H1 (cell line): ENCODE results near the gene RPS5. TPM values are rescaled to one million over a fixed set of nuclear protein-coding genes. Genes with fewer than 3 reads are reported as not detected.

Experiments
- CTCF ChIA-PET: fragments of 300-600 bp; sonication (Branson Sonifier 250); formaldehyde crosslinking; loops from one replicate; lab custom pipeline; 2021; ENCODE audit not compliant: partially characterized antibody; lab: Charles Lee
- POLR2A ChIA-PET: fragments of 300-600 bp; sonication (Branson Sonifier 250); formaldehyde crosslinking; loops from one replicate; lab custom pipeline; 2021; ENCODE audit warnings: inconsistent platforms; ENCODE audit not compliant: partially characterized antibody; lab: Charles Lee
- DNase-seq, 2 experiments: peaks; one replicate each; pipeline versions ENCODE4 v3.0.0 to v3.0.0-alpha.2; 2010 to 2022; ENCODE audit warnings: low spot score in 2 of 2, low read depth in 1 of 2, mixed read lengths in 1 of 2
- FAIRE-seq: peaks from 2 replicates; lab custom pipeline; 2011; peaks lifted over from hg19 to GRCh38; lab: Jason Lieb, UNC
- H2AFZ ChIP-seq: 2 replicates; pipeline ENCODE4 v1.8.1; 2012; ENCODE audit warnings: low read length, inconsistent platforms
- H2AK5ac ChIP-seq: 2 replicates; pipeline ENCODE4 v1.6.1; 2013; ENCODE audit warnings: low read depth, low read length
- H2BK120ac ChIP-seq: replicated peaks from 2 replicates; pipeline ENCODE3; 2013; ENCODE audit warnings: low read depth, low read length, inconsistent platforms
- H2BK12ac ChIP-seq: 2 replicates; pipeline ENCODE4 v1.6.1; 2013; ENCODE audit warnings: low read depth, low read length
- H2BK15ac ChIP-seq: 2 replicates; pipeline ENCODE4 v1.6.1; 2013; ENCODE audit warnings: low read length
- H2BK20ac ChIP-seq: 2 replicates; pipeline ENCODE4 v1.6.1; 2013; ENCODE audit warnings: low read length
- H2BK5ac ChIP-seq: 2 replicates; pipeline ENCODE4 v1.6.1; 2013; ENCODE audit warnings: low read depth, low read length
- H3K14ac ChIP-seq: 2 replicates; pipeline ENCODE4 v1.6.1; 2013; ENCODE audit warnings: inconsistent platforms; ENCODE audit not compliant: insufficient read length
- H3K18ac ChIP-seq: 2 replicates; pipeline ENCODE4 v1.6.1; 2013; ENCODE audit warnings: low read length; ENCODE audit errors: extremely low read depth
- H3K23ac ChIP-seq: 2 replicates; pipeline ENCODE4 v1.6.1; 2013; ENCODE audit warnings: inconsistent platforms; ENCODE audit not compliant: insufficient read length
- H3K23me2 ChIP-seq: 2 replicates; pipeline ENCODE4 v1.6.1; 2013; ENCODE audit warnings: low read depth, low read length
- H3K27ac ChIP-seq: 2 replicates; pipeline ENCODE4 v1.6.1; 2011; ENCODE audit warnings: low read depth, low read length, inconsistent platforms
- H3K27me3 ChIP-seq, 4 experiments: replicated peaks in 1 of 4; 1 replicate in 1 of 4; 2 replicates in 3 of 4; pipeline versions ENCODE4 v1.6.1 to v1.8.1; 2011 to 2013; ENCODE audit warnings: low read length in 3 of 4, mild to moderate bottlenecking in 3 of 4, inconsistent platforms in 2 of 4, mixed read lengths in 2 of 4, moderate library complexity in 1 of 4; ENCODE audit not compliant: control insufficient read depth in 3 of 4, insufficient read depth in 3 of 4; ENCODE audit errors: extremely low read depth in 1 of 4
- H3K36me3 ChIP-seq, 4 experiments: 2 replicates each; pipeline versions ENCODE4 v1.6.1 to v1.8.1; 2011 to 2013; ENCODE audit warnings: mild to moderate bottlenecking in 4 of 4, low read length in 3 of 4, moderate library complexity in 2 of 4, control low read depth in 1 of 4, inconsistent platforms in 1 of 4; ENCODE audit not compliant: insufficient read depth in 4 of 4, control insufficient read depth in 2 of 4
- H3K4ac ChIP-seq: replicated peaks from 2 replicates; pipeline ENCODE3; 2013; ENCODE audit warnings: low read length, low read depth, mixed read lengths, inconsistent platforms; ENCODE audit not compliant: insufficient read length
- H3K4me1 ChIP-seq, 4 experiments: replicated peaks in 1 of 4; 1 replicate in 1 of 4; 2 replicates in 3 of 4; pipeline versions ENCODE4 v1.6.1 to v1.8.1; 2011 to 2013; ENCODE audit warnings: low read length in 3 of 4, inconsistent platforms in 2 of 4, mixed read lengths in 1 of 4; ENCODE audit not compliant: insufficient read depth in 4 of 4, control insufficient read depth in 3 of 4
- H3K4me2 ChIP-seq, 2 experiments: 2 replicates each; pipeline versions ENCODE4 v1.6.1 to v1.8.1; 2011 to 2013; ENCODE audit warnings: low read depth in 2 of 2, low read length in 2 of 2, control low read depth in 1 of 2, inconsistent platforms in 1 of 2, mild to moderate bottlenecking in 1 of 2; ENCODE audit not compliant: insufficient read depth in 1 of 2
- H3K4me3 ChIP-seq, 4 experiments: fragments of 200-600, 300-600 bp in 1 of 4; sonication (generic), shearing (Covaris generic), sonication (Bioruptor Twin) in 1 of 4; 2 replicates each; pipeline versions ENCODE4 v1.5.1 to v1.8.1; 2011 to 2016; ENCODE audit warnings: low read length in 4 of 4, low read depth in 3 of 4, control low read depth in 2 of 4, inconsistent platforms in 2 of 4, mild to moderate bottlenecking in 2 of 4, mixed read lengths in 1 of 4, moderate library complexity in 1 of 4; ENCODE audit not compliant: insufficient read depth in 2 of 4; ENCODE audit errors: extremely low read depth in 1 of 4
- H3K56ac ChIP-seq: replicated peaks from 2 replicates; pipeline ENCODE3; 2013; ENCODE audit warnings: low read depth, mild to moderate bottlenecking, mixed read lengths, low read length, inconsistent platforms; ENCODE audit not compliant: insufficient read length
- H3K79me1 ChIP-seq: 2 replicates; pipeline ENCODE4 v1.6.1; 2013; ENCODE audit warnings: low read depth, low read length, control low read depth
- H3K79me2 ChIP-seq, 2 experiments: 2 replicates each; pipeline versions ENCODE4 v1.6.1 to v1.8.1; 2012 to 2013; ENCODE audit warnings: low read length in 2 of 2, mild to moderate bottlenecking in 2 of 2, inconsistent platforms in 1 of 2; ENCODE audit not compliant: insufficient read depth in 2 of 2, control insufficient read depth in 1 of 2
- H3K9ac ChIP-seq, 4 experiments: replicated peaks in 1 of 4; 1 replicate in 1 of 4; 2 replicates in 3 of 4; pipeline versions ENCODE4 v1.6.1 to v1.8.1; 2011 to 2013; ENCODE audit warnings: low read depth in 3 of 4, low read length in 3 of 4, control low read depth in 2 of 4, mild to moderate bottlenecking in 2 of 4, moderate library complexity in 2 of 4, inconsistent platforms in 1 of 4; ENCODE audit errors: extremely low read depth in 1 of 4
- H3K9me3 ChIP-seq, 2 experiments: 2 replicates each; pipeline versions ENCODE4 v1.6.1 to v1.8.1; 2012 to 2013; ENCODE audit warnings: mild to moderate bottlenecking in 2 of 2, moderate library complexity in 2 of 2, control low read depth in 1 of 2, inconsistent platforms in 1 of 2, low read depth in 1 of 2, low read length in 1 of 2, mixed read lengths in 1 of 2; ENCODE audit not compliant: insufficient read depth in 2 of 2
- H4K20me1 ChIP-seq, 2 experiments: replicated peaks in 1 of 2; 2 replicates each; pipeline versions ENCODE3 to v1.8.1; 2011 to 2013; ENCODE audit warnings: inconsistent platforms in 2 of 2, low read length in 2 of 2, mild to moderate bottlenecking in 1 of 2; ENCODE audit not compliant: insufficient read depth in 2 of 2, control insufficient read depth in 1 of 2
- H4K5ac ChIP-seq: 2 replicates; pipeline ENCODE4 v1.6.1; 2013; ENCODE audit warnings: low read length, low read depth, mixed read lengths, inconsistent platforms; ENCODE audit not compliant: insufficient read length
- H4K8ac ChIP-seq: 2 replicates; pipeline ENCODE4 v1.8.0; 2013; ENCODE audit warnings: mild to moderate bottlenecking, moderate library complexity, low read length, inconsistent platforms; ENCODE audit not compliant: insufficient read depth; ENCODE audit errors: extremely low read depth
- H4K91ac ChIP-seq: replicated peaks from 2 replicates; pipeline ENCODE3; 2013; ENCODE audit warnings: low read length, mixed read lengths, inconsistent platforms; ENCODE audit not compliant: insufficient read length
- ATF3 ChIP-seq: IDR thresholded peaks from 2 replicates; pipeline ENCODE4 v1.6.1; 2011; ENCODE audit warnings: low read depth, mild to moderate bottlenecking, low read length; ENCODE audit not compliant: insufficient read depth
- BACH1 ChIP-seq: IDR thresholded peaks from 2 replicates; pipeline ENCODE4 v1.6.1; 2012; ENCODE audit warnings: low read length, improper control_type of control experiment
- CEBPB ChIP-seq: IDR thresholded peaks from 2 replicates; pipeline ENCODE4 v1.6.1; 2012; ENCODE audit warnings: low read depth, low read length
- EGR1 ChIP-seq: IDR thresholded peaks from 2 replicates; pipeline ENCODE4 v1.6.1; 2011; ENCODE audit warnings: low read depth, low read length, borderline replicate concordance
- EP300 ChIP-seq, 2 experiments: IDR thresholded peaks; 1 replicate in 1 of 2; 2 replicates in 1 of 2; pipeline ENCODE4 v1.6.1; 2011 to 2012; ENCODE audit warnings: low read depth in 2 of 2, low read length in 2 of 2, mild to moderate bottlenecking in 2 of 2, borderline replicate concordance in 1 of 2, inconsistent platforms in 1 of 2, moderate library complexity in 1 of 2
- GTF2F1 ChIP-seq: IDR thresholded peaks from 2 replicates; pipeline ENCODE4 v1.6.1; 2012; ENCODE audit warnings: low read depth, low read length, improper control_type of control experiment, borderline replicate concordance
- KDM4A ChIP-seq: IDR thresholded peaks from one replicate; pipeline ENCODE4 v1.7.1; 2012; ENCODE audit warnings: low read depth, mild to moderate bottlenecking, moderate library complexity, low read length, inconsistent platforms; ENCODE audit not compliant: severe bottlenecking
- POLR2A ChIP-seq, 2 experiments: IDR thresholded peaks; 1 replicate in 1 of 2; 2 replicates in 1 of 2; pipeline ENCODE4 v1.6.1; 2011; ENCODE audit warnings: low read depth in 2 of 2, low read length in 2 of 2, mild to moderate bottlenecking in 2 of 2; ENCODE audit errors: control extremely low read depth in 1 of 2
- RAD21 ChIP-seq, 2 experiments: IDR thresholded peaks in 1 of 2; conservative IDR thresholded peaks in 1 of 2; 2 replicates each; pipeline ENCODE4 v1.6.1; 2011; ENCODE audit warnings: low read depth in 2 of 2, low read length in 2 of 2, improper control_type of control experiment in 1 of 2, inconsistent platforms in 1 of 2, mild to moderate bottlenecking in 1 of 2, moderate library complexity in 1 of 2
- SIN3A ChIP-seq, 2 experiments: IDR thresholded peaks in 1 of 2; conservative IDR thresholded peaks in 1 of 2; 2 replicates each; pipeline ENCODE4 v1.6.1; 2011 to 2012; ENCODE audit warnings: low read length in 2 of 2, improper control_type of control experiment in 1 of 2, low read depth in 1 of 2, mild to moderate bottlenecking in 1 of 2
- SUZ12 ChIP-seq: fragments of 200-600 bp; sonication (generic); IDR thresholded peaks from 2 replicates; pipeline ENCODE4 v1.6.1; 2012; ENCODE audit warnings: mild to moderate bottlenecking, inconsistent platforms, low read length, moderate library complexity, mixed read lengths
- WGBS, 2 experiments: shearing (Covaris generic) in 1 of 2; methylation state at CpG; one replicate each; pipeline versions ENCODE4 v1.1.6 to v1.1.7; 2013 to 2015; ENCODE audit warnings: low lambda C conversion rate in 2 of 2, mixed read lengths in 2 of 2, inconsistent platforms in 1 of 2, low coverage in 1 of 2, missing lambda C conversion rate in 1 of 2; ENCODE audit not compliant: insufficient replicate concordance in 2 of 2, insufficient coverage in 1 of 2, insufficient read length in 1 of 2; ENCODE audit errors: extremely low coverage in 1 of 2, missing lambda C conversion rate in 1 of 2; 5-methylcytosine and 5-hydroxymethylcytosine counted together
- polyA plus RNA-seq, 7 experiments: library from polyadenylated mRNA; depleted of rRNA in 3 of 7; stranded (reverse) in 5 of 7; unstranded in 2 of 7; fragments of >200 nt in 5 of 7; fragments of 200-250 nt in 2 of 7; gene quantifications; 1 replicate in 5 of 7; 2 replicates in 1 of 7; 4 replicates in 1 of 7; pipeline versions ENCODE4 v1.2.1 to v1.2.3, GENCODE V29; 2011 to 2013; ENCODE audit warnings: missing spikeins in 2 of 7, mixed read lengths in 2 of 7
- total RNA-seq: library from RNA; stranded (reverse); fragmentation: NEBNext Ultra II Directional; extraction: Animal tissue kit (Norgen Biotek cat#: 25700); gene quantifications from 2 replicates; pipeline ENCODE4 v1.2.1, GENCODE V29; 2021
- TF ChIP-seq, protein P1 (sequence below): IDR thresholded peaks from 2 replicates; pipeline ENCODE4 v1.6.1; 2012; ENCODE audit warnings: inconsistent platforms

The RPS5 gene
- total and polyA plus RNA-seq, 2 of the 8 experiments (the other 6 are each of a cell fraction or from before 2014, with no cell fraction given), result 1,557 to 5,731 TPM

DNA sequence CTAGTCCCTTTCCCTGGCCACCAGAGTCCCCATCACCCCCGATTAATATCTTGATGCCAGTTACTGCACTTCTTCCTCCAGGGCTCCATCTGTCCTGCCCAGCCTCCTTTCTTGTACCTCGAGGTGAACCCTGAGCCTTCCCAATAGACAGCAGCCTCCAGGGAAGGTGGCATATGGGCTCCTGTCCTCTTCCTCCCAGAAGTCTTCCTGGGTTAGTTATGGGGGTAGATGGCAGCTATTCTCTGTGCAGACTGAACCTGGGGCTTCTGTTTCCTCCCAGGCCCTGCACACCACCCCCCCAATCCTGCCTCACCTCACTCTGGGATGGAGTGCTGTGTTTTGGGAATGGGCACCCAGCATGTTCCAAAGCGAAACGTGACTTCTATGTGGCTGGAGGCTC lies 11.0 kb downstream of the RPS5 start:
- Histone ChIP-seq H3K9me3 (no peaks in the 10 kb centered on the region), H3K18ac (no peak overlapping the region), H4K5ac (no peak overlapping the region), H3K56ac (no peak overlapping the region), H2BK20ac (no peak overlapping the region), H3K27ac (no peak overlapping the region), H2BK15ac (no peak overlapping the region), H3K4me3 (no peak overlapping the region), H3K79me2 (no peaks in the 10 kb centered on the region), H3K79me1 (peaks cover under 1% of the 10 kb centered on the region; the same call in 1 of the 2 replicates), H2BK5ac (no peak overlapping the region), H3K4me1 (peaks cover 0 to 27% (median 17%) of the 10 kb centered on the region in 4 experiments; a peak in 5 of 7 replicates), H3K9ac (no peak overlapping the region), H3K4me2 (no peak overlapping the region), H3K23me2 (peaks cover 12% of the 10 kb centered on the region), H4K91ac (no peak overlapping the region), H3K36me3 (peaks cover 6 to 19% (median 17%) of the 10 kb centered on the region in 4 experiments), H2BK12ac (no peak overlapping the region), H2AK5ac (no peak overlapping the region; the same call in 1 of the 2 replicates), H3K23ac (no peak overlapping the region), H2BK120ac (no peak overlapping the region), H3K27me3 (peaks cover 3 to 17% (median 11%) of the 10 kb centered on the region in 4 experiments; a peak in 6 of 7 replicates), H4K20me1 (peaks cover 10 to 13% of the 10 kb centered on the region in 2 experiments), H4K8ac (no peak overlapping the region), H2AFZ (no peak overlapping the region), H3K4ac (no peak overlapping the region), H3K14ac (no peak overlapping the region)
- POLR2A ChIA-PET, result interaction anchor here (0.6 to 7.2 kb wide), 9 partner anchors 10 to 121 kb away, joined by 3 to 78 read pairs (median 4); partner anchors contain the start of genes RPS5, ZBTB45, ZNF497 and ZNF584
- DNase-seq (no peak), FAIRE-seq (no peak)
- CTCF ChIA-PET, result interaction anchor here (0.6 to 2.8 kb wide), 4 partner anchors 10 to 122 kb away, joined by 3 to 7 read pairs (median 4); partner anchors contain the start of genes ZBTB45 and ZNF497
- WGBS, 2 experiments, result 92% methylated on average over 4 of the region's 4 CpGs; no CpG with 5 or more reads in 1 of the 2 experiments
- TF ChIP-seq KDM4A (no peak), CEBPB (no peak), SIN3A (conservative IDR thresholded peaks at IDR 0.05 in 1 of 2, IDR thresholded peaks at IDR 0.05 in 1 of 2; ENCODE audit: low read depth in 1 of 2, low read length in 2 of 2) (no peak), EGR1 (no peak), EP300 (IDR thresholded peaks at IDR 0.05; ENCODE audit: borderline replicate concordance in 1 of 2, low read depth in 2 of 2, low read length in 2 of 2) (no peak), GTF2F1 (no peak), SUZ12 (no peak), ATF3 (no peak), POLR2A (IDR thresholded peaks at IDR 0.05; ENCODE audit: control extremely low read depth in 1 of 2, low read depth in 2 of 2, low read length in 2 of 2) (no peak), RAD21 (IDR thresholded peaks at IDR 0.05 in 1 of 2, conservative IDR thresholded peaks at IDR 0.05 in 1 of 2; ENCODE audit: low read depth in 2 of 2, low read length in 2 of 2) (no peak), BACH1 (no peak)
- TF ChIP-seq, protein P1, sequence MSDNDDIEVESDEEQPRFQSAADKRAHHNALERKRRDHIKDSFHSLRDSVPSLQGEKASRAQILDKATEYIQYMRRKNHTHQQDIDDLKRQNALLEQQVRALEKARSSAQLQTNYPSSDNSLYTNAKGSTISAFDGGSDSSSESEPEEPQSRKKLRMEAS, result no peak
